KG1 (cell line): ENCODE data around the gene CEBPG.

ENCODE experiments used
- DNase-seq: peaks from one replicate; lab custom pipeline; 2025; lab: John Stamatoyannopoulos, UW

Gene CEBPG

GRCh38 chr19:33382006-33382405 is 8.5 kb downstream of the CEBPG start:
- no peak for DNase-seq

GRCh38 chr19:33382982-33383381 is 9.5 kb downstream of the CEBPG start:
- no peak for DNase-seq

- no peak for DNase-seq
These were observed 10.3 kb downstream of the CEBPG start for GRCh38 chr19:33383720-33384292.

GRCh38 chr19:33384983-33385382 is 11.5 kb downstream of the CEBPG start:
- DNase-seq, result no peak

GRCh38 chr19:33385956-33386355 is 12.4 kb downstream of the CEBPG start:
- DNase-seq, result no peak

GRCh38 chr19:33386361-33386858 is 12.9 kb downstream of the CEBPG start:
- DNase-seq, result no peak

- no peak for DNase-seq
These were observed 14.1 kb downstream of the CEBPG start for GRCh38 chr19:33387351-33388230.

- DNase-seq, result no peak
These were observed 14.8 kb downstream of the CEBPG start for GRCh38 chr19:33388231-33388724.

- DNase-seq, result no peak
These were observed 15.4 kb downstream of the CEBPG start for GRCh38 chr19:33388725-33389420.

- no peak for DNase-seq
These were observed 16.1 kb downstream of the CEBPG start for GRCh38 chr19:33389421-33390100.

- no peak for DNase-seq
These were observed 16.8 kb downstream of the CEBPG start for GRCh38 chr19:33390101-33390907.

- DNase-seq, result no peak
These were observed 17.6 kb downstream of the CEBPG start for GRCh38 chr19:33390908-33391630.

- no peak for DNase-seq
These were observed 18.2 kb downstream of the CEBPG start for GRCh38 chr19:33391631-33392249.

- DNase-seq, result no peak
These were observed 19.1 kb downstream of the CEBPG start for GRCh38 chr19:33392341-33393285.

GRCh38 chr19:33393286-33394005 is 19.9 kb downstream of the CEBPG start:
- DNase-seq, result no peak

GRCh38 chr19:33394006-33394722 is 20.7 kb downstream of the CEBPG start:
- no peak for DNase-seq
